HFFc6 (cell line): ENCODE data around the gene ADGRB2. TPM values are rescaled to one million over a fixed set of nuclear protein-coding genes. Genes with fewer than 3 reads are reported as not detected.

ENCODE experiments used
- DNase-seq: peaks from one replicate; pipeline ENCODE4 v3.0.0-alpha.2; 2018
- H3K27ac Mint-ChIP-seq: 2 replicates; pipeline ENCODE4 v1.8.0; 2020; ENCODE audit warnings: mild to moderate bottlenecking, mixed read lengths
- H3K27me3 Mint-ChIP-seq: 2 replicates; pipeline ENCODE4 v1.8.0; 2021; ENCODE audit warnings: mild to moderate bottlenecking, moderate library complexity, mixed read lengths; ENCODE audit not compliant: insufficient read depth
- H3K36me3 Mint-ChIP-seq: 2 replicates; pipeline ENCODE4 v1.8.0; 2021; ENCODE audit warnings: low read depth, mixed read lengths
- H3K4me1 Mint-ChIP-seq: 2 replicates; pipeline ENCODE4 v1.8.0; 2020; ENCODE audit warnings: low read depth, mixed read lengths
- H3K4me3 Mint-ChIP-seq: 2 replicates; pipeline ENCODE4 v1.8.0; 2020; ENCODE audit warnings: mild to moderate bottlenecking, moderate library complexity, mixed read lengths
- H3K9me3 Mint-ChIP-seq: 2 replicates; pipeline ENCODE4 v1.8.0; 2020; ENCODE audit warnings: mild to moderate bottlenecking, mixed read lengths
- total RNA-seq, 6 experiments: library from RNA; stranded (reverse); fragmentation: NEBNext Ultra II Directional; extraction: Animal tissue kit (Norgen Biotek cat#: 25700); gene quantifications; 2 replicates in 1 of 6; 3 replicates in 5 of 6; pipeline ENCODE4 v1.2.3, GENCODE V29; 2021
- TF ChIP-seq, protein P1 (sequence below): fragments of 200-600 bp; sonication (generic); IDR thresholded peaks from 2 replicates; pipeline ENCODE4 v1.5.0; 2021; ENCODE audit warnings: antibody characterized with exemption, mild to moderate bottlenecking

Gene ADGRB2
- total RNA-seq, 6 experiments from 2014 or later, result 4.9 to 8.8 (median 6.4) TPM

DNA sequence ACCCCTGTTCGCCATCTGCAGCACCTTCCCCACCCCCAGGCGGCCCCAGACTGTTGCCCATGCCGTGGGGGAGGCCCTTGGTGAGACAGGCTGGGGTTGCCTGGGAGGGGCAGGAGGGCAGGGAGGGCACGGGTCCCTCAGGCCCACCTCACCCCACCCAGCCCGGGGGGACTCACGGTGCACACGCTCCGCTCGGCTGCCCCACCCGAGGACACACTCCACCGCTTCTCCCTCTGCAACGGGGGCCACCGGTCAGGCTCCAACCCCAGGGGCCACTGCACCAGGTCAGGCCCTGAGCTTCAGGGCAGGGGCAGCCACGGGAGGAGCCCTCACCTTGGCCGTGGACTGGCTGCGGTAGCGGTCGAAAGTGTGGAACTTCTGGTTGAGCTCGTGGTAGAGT, 36.3 kb downstream of the ADGRB2 start:
- Mint-ChIP-seq H3K27me3 (peaks cover 15% of the 10 kb centered on the region), H3K9me3 (no peaks in the 10 kb centered on the region), H3K4me1 (peaks cover 7% of the 10 kb centered on the region; the same call in 1 of the 2 replicates), H3K36me3 (no peaks in the 10 kb centered on the region), H3K27ac (no peak overlapping the region), H3K4me3 (no peak overlapping the region)
- TF ChIP-seq, protein P1, sequence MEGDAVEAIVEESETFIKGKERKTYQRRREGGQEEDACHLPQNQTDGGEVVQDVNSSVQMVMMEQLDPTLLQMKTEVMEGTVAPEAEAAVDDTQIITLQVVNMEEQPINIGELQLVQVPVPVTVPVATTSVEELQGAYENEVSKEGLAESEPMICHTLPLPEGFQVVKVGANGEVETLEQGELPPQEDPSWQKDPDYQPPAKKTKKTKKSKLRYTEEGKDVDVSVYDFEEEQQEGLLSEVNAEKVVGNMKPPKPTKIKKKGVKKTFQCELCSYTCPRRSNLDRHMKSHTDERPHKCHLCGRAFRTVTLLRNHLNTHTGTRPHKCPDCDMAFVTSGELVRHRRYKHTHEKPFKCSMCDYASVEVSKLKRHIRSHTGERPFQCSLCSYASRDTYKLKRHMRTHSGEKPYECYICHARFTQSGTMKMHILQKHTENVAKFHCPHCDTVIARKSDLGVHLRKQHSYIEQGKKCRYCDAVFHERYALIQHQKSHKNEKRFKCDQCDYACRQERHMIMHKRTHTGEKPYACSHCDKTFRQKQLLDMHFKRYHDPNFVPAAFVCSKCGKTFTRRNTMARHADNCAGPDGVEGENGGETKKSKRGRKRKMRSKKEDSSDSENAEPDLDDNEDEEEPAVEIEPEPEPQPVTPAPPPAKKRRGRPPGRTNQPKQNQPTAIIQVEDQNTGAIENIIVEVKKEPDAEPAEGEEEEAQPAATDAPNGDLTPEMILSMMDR, result no peak
- no peak for DNase-seq

DNA sequence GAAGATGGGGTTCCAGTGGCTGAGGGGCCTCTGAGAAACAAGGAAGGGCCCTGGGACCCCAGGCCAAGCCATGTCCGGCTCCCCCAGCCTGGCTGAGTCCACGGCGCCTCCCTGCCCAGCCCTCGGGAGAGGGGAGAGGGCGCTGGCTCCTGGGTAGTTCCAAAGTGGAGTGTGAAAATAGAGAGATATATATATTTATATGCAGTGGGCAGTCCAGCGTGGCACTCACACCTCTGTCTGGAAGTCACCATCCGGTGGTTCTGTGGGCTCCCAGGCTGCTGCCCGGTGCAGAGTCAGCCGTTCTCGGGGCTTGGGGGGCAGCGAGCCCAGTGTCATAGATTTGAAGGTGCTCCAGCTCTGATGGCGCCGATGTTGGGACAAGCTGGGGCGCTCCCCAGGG, 36.9 kb downstream of the ADGRB2 start:
- Mint-ChIP-seq H3K4me1 (peaks cover 7% of the 10 kb centered on the region; the same call in 1 of the 2 replicates), H3K27me3 (peaks cover 18% of the 10 kb centered on the region), H3K27ac (no peak overlapping the region), H3K9me3 (no peaks in the 10 kb centered on the region), H3K36me3 (no peaks in the 10 kb centered on the region), H3K4me3 (no peak overlapping the region)
- TF ChIP-seq, protein P1, result no peak
- DNase-seq, result no peak

DNA sequence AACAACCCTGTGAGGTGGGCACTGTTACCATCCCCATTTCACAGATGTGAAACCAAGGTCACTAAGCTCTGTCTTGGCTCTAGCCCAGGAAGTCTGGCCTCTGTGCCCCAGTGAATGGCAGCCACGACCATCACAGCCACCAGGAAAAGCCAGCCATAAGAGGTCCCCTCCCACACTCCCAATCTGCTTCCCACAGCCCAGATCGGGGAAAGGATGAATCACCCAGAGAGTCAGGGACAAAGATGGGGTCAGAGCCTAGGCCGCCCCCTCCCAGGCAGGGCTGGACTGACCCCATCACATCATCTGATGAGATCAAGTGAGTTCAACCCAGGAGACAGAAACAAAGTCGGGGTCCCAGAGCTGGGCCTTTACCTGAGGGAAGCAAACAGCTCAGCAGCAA, 37.4 kb downstream of the ADGRB2 start:
- Mint-ChIP-seq H3K36me3 (no peaks in the 10 kb centered on the region), H3K4me1 (peaks cover 7% of the 10 kb centered on the region; the same call in 1 of the 2 replicates), H3K27me3 (peaks cover 18% of the 10 kb centered on the region), H3K4me3 (no peak overlapping the region), H3K9me3 (no peaks in the 10 kb centered on the region), H3K27ac (no peak overlapping the region)
- TF ChIP-seq, protein P1, result no peak
- DNase-seq, result no peak

DNA sequence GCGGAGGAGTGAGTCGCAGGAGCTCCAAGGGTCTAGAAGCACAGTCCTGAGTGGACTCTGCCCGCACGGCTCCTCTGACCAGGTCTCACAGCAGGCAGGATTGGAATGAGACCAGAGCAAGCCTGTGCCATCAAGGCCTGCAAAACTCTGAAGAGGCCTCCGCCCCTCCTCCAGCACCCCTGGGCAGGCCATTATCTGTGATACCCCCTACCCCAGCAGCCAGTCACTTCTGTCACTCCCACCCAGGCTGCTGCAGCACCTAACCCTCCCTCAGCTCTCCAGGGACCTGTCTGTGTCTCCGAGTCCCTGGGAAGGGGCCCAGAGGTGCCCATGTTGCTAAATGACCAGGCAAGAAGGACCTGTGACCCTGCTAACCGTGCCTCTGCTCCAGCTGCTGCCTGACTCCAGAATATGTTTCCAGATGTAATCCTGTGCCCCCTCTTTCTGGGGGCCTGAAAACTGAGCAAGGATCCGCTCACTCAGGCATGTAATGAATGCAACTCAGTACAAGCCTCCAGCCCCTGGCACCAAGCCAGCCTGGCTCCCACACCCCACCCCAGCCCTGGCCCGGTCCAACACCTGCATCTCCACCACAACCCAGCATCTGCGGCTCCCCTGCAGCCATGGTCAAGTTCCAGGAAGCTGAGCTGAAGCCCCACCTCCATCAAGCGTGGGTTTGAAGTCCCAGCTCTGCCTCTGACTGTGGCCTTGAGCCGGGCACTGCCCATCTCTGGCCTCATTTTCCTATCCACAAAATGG, 38.2 kb downstream of the ADGRB2 start:
- Mint-ChIP-seq H3K27me3 (peaks cover 20% of the 10 kb centered on the region), H3K36me3 (no peaks in the 10 kb centered on the region), H3K9me3 (no peaks in the 10 kb centered on the region), H3K4me1 (peaks cover 7% of the 10 kb centered on the region; the same call in 1 of the 2 replicates), H3K4me3 (no peak overlapping the region), H3K27ac (no peak overlapping the region)
- no peak for DNase-seq
- TF ChIP-seq, protein P1, result no peak

DNA sequence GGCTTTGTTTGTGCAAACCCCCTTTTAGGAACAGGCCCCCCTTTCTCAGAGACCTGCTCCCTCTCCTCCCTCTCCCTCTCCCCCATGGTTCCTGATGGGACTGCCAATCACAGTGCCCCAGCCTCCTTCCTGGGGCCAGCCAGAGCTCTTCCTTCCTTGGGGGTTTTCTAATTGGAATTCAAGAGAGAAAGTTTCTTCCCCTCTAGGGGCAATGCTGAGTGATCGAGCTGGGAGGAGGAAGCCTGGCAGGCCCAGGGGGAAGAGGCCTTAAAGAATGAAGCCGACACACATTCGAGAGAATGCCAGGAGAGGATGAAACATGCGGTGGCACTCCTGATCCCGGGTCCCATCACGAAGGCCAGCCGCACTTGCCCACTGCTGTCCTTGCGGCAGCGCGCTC, 39.0 kb downstream of the ADGRB2 start:
- Mint-ChIP-seq H3K9me3 (no peaks in the 10 kb centered on the region), H3K4me3 (no peak overlapping the region), H3K4me1 (peaks cover 7% of the 10 kb centered on the region; the same call in 1 of the 2 replicates), H3K27me3 (peaks cover 24% of the 10 kb centered on the region), H3K27ac (no peak overlapping the region), H3K36me3 (no peaks in the 10 kb centered on the region)
- TF ChIP-seq, protein P1, result no peak
- no peak for DNase-seq
